DOHH2 (cell line): ENCODE measurements around the gene MED10.

ENCODE experiments used
- CTCF ChIP-seq: fragments of 200-600 bp; sonication (generic); IDR thresholded peaks from one replicate; pipeline ENCODE4 v1.5.1; 2014; ENCODE audit warnings: antibody characterized with exemption, mild to moderate bottlenecking, low read depth, low read length; ENCODE audit not compliant: poor library complexity, severe bottlenecking
- EZH2phosphoT487 ChIP-seq: fragments of 200-600 bp; sonication (generic); IDR thresholded peaks from 2 replicates; pipeline ENCODE4 v1.6.1; 2017; ENCODE audit warnings: borderline replicate concordance, mild to moderate bottlenecking, antibody characterized with exemption, low read length, moderate library complexity, mixed read lengths

GRCh38 chr5:6356578-6357164 lies 21.7 kb downstream of the MED10 start:
- no peak for TF ChIP-seq CTCF
- no peak for TF ChIP-seq EZH2phosphoT487
